H1 (cell line): ENCODE data around the gene CADM1. TPM values are rescaled to one million over a fixed set of nuclear protein-coding genes. Genes with fewer than 3 reads are reported as not detected.

Experiments
- CTCF ChIA-PET: fragments of 300-600 bp; sonication (Branson Sonifier 250); formaldehyde crosslinking; loops from one replicate; lab custom pipeline; 2021; ENCODE audit not compliant: partially characterized antibody; lab: Charles Lee
- POLR2A ChIA-PET: fragments of 300-600 bp; sonication (Branson Sonifier 250); formaldehyde crosslinking; loops from one replicate; lab custom pipeline; 2021; ENCODE audit warnings: inconsistent platforms; ENCODE audit not compliant: partially characterized antibody; lab: Charles Lee
- DNase-seq, 2 experiments: peaks; one replicate each; pipeline versions ENCODE4 v3.0.0 to v3.0.0-alpha.2; 2010 to 2022; ENCODE audit warnings: low spot score in 2 of 2, low read depth in 1 of 2, mixed read lengths in 1 of 2
- FAIRE-seq: peaks from 2 replicates; lab custom pipeline; 2011; peaks lifted over from hg19 to GRCh38; lab: Jason Lieb, UNC
- H2AFZ ChIP-seq: 2 replicates; pipeline ENCODE4 v1.8.1; 2012; ENCODE audit warnings: low read length, inconsistent platforms
- H2AK5ac ChIP-seq: 2 replicates; pipeline ENCODE4 v1.6.1; 2013; ENCODE audit warnings: low read depth, low read length
- H2BK120ac ChIP-seq: replicated peaks from 2 replicates; pipeline ENCODE3; 2013; ENCODE audit warnings: low read depth, low read length, inconsistent platforms
- H2BK12ac ChIP-seq: 2 replicates; pipeline ENCODE4 v1.6.1; 2013; ENCODE audit warnings: low read depth, low read length
- H2BK15ac ChIP-seq: 2 replicates; pipeline ENCODE4 v1.6.1; 2013; ENCODE audit warnings: low read length
- H2BK20ac ChIP-seq: 2 replicates; pipeline ENCODE4 v1.6.1; 2013; ENCODE audit warnings: low read length
- H2BK5ac ChIP-seq: 2 replicates; pipeline ENCODE4 v1.6.1; 2013; ENCODE audit warnings: low read depth, low read length
- H3K14ac ChIP-seq: 2 replicates; pipeline ENCODE4 v1.6.1; 2013; ENCODE audit warnings: inconsistent platforms; ENCODE audit not compliant: insufficient read length
- H3K18ac ChIP-seq: 2 replicates; pipeline ENCODE4 v1.6.1; 2013; ENCODE audit warnings: low read length; ENCODE audit errors: extremely low read depth
- H3K23ac ChIP-seq: 2 replicates; pipeline ENCODE4 v1.6.1; 2013; ENCODE audit warnings: inconsistent platforms; ENCODE audit not compliant: insufficient read length
- H3K23me2 ChIP-seq: 2 replicates; pipeline ENCODE4 v1.6.1; 2013; ENCODE audit warnings: low read depth, low read length
- H3K27ac ChIP-seq: 2 replicates; pipeline ENCODE4 v1.6.1; 2011; ENCODE audit warnings: low read depth, low read length, inconsistent platforms
- H3K27me3 ChIP-seq, 4 experiments: replicated peaks in 1 of 4; 1 replicate in 1 of 4; 2 replicates in 3 of 4; pipeline versions ENCODE4 v1.6.1 to v1.8.1; 2011 to 2013; ENCODE audit warnings: low read length in 3 of 4, mild to moderate bottlenecking in 3 of 4, inconsistent platforms in 2 of 4, mixed read lengths in 2 of 4, moderate library complexity in 1 of 4; ENCODE audit not compliant: control insufficient read depth in 3 of 4, insufficient read depth in 3 of 4; ENCODE audit errors: extremely low read depth in 1 of 4
- H3K36me3 ChIP-seq, 4 experiments: 2 replicates each; pipeline versions ENCODE4 v1.6.1 to v1.8.1; 2011 to 2013; ENCODE audit warnings: mild to moderate bottlenecking in 4 of 4, low read length in 3 of 4, moderate library complexity in 2 of 4, control low read depth in 1 of 4, inconsistent platforms in 1 of 4; ENCODE audit not compliant: insufficient read depth in 4 of 4, control insufficient read depth in 2 of 4
- H3K4ac ChIP-seq: replicated peaks from 2 replicates; pipeline ENCODE3; 2013; ENCODE audit warnings: low read length, low read depth, mixed read lengths, inconsistent platforms; ENCODE audit not compliant: insufficient read length
- H3K4me1 ChIP-seq, 4 experiments: replicated peaks in 1 of 4; 1 replicate in 1 of 4; 2 replicates in 3 of 4; pipeline versions ENCODE4 v1.6.1 to v1.8.1; 2011 to 2013; ENCODE audit warnings: low read length in 3 of 4, inconsistent platforms in 2 of 4, mixed read lengths in 1 of 4; ENCODE audit not compliant: insufficient read depth in 4 of 4, control insufficient read depth in 3 of 4
- H3K4me2 ChIP-seq, 2 experiments: 2 replicates each; pipeline versions ENCODE4 v1.6.1 to v1.8.1; 2011 to 2013; ENCODE audit warnings: low read depth in 2 of 2, low read length in 2 of 2, control low read depth in 1 of 2, inconsistent platforms in 1 of 2, mild to moderate bottlenecking in 1 of 2; ENCODE audit not compliant: insufficient read depth in 1 of 2
- H3K4me3 ChIP-seq, 4 experiments: fragments of 200-600, 300-600 bp in 1 of 4; sonication (generic), shearing (Covaris generic), sonication (Bioruptor Twin) in 1 of 4; 2 replicates each; pipeline versions ENCODE4 v1.5.1 to v1.8.1; 2011 to 2016; ENCODE audit warnings: low read length in 4 of 4, low read depth in 3 of 4, control low read depth in 2 of 4, inconsistent platforms in 2 of 4, mild to moderate bottlenecking in 2 of 4, mixed read lengths in 1 of 4, moderate library complexity in 1 of 4; ENCODE audit not compliant: insufficient read depth in 2 of 4; ENCODE audit errors: extremely low read depth in 1 of 4
- H3K56ac ChIP-seq: replicated peaks from 2 replicates; pipeline ENCODE3; 2013; ENCODE audit warnings: low read depth, mild to moderate bottlenecking, mixed read lengths, low read length, inconsistent platforms; ENCODE audit not compliant: insufficient read length
- H3K79me1 ChIP-seq: 2 replicates; pipeline ENCODE4 v1.6.1; 2013; ENCODE audit warnings: low read depth, low read length, control low read depth
- H3K79me2 ChIP-seq, 2 experiments: 2 replicates each; pipeline versions ENCODE4 v1.6.1 to v1.8.1; 2012 to 2013; ENCODE audit warnings: low read length in 2 of 2, mild to moderate bottlenecking in 2 of 2, inconsistent platforms in 1 of 2; ENCODE audit not compliant: insufficient read depth in 2 of 2, control insufficient read depth in 1 of 2
- H3K9ac ChIP-seq, 4 experiments: replicated peaks in 1 of 4; 1 replicate in 1 of 4; 2 replicates in 3 of 4; pipeline versions ENCODE4 v1.6.1 to v1.8.1; 2011 to 2013; ENCODE audit warnings: low read depth in 3 of 4, low read length in 3 of 4, control low read depth in 2 of 4, mild to moderate bottlenecking in 2 of 4, moderate library complexity in 2 of 4, inconsistent platforms in 1 of 4; ENCODE audit errors: extremely low read depth in 1 of 4
- H3K9me3 ChIP-seq, 2 experiments: 2 replicates each; pipeline versions ENCODE4 v1.6.1 to v1.8.1; 2012 to 2013; ENCODE audit warnings: mild to moderate bottlenecking in 2 of 2, moderate library complexity in 2 of 2, control low read depth in 1 of 2, inconsistent platforms in 1 of 2, low read depth in 1 of 2, low read length in 1 of 2, mixed read lengths in 1 of 2; ENCODE audit not compliant: insufficient read depth in 2 of 2
- H4K20me1 ChIP-seq, 2 experiments: replicated peaks in 1 of 2; 2 replicates each; pipeline versions ENCODE3 to v1.8.1; 2011 to 2013; ENCODE audit warnings: inconsistent platforms in 2 of 2, low read length in 2 of 2, mild to moderate bottlenecking in 1 of 2; ENCODE audit not compliant: insufficient read depth in 2 of 2, control insufficient read depth in 1 of 2
- H4K5ac ChIP-seq: 2 replicates; pipeline ENCODE4 v1.6.1; 2013; ENCODE audit warnings: low read length, low read depth, mixed read lengths, inconsistent platforms; ENCODE audit not compliant: insufficient read length
- H4K8ac ChIP-seq: 2 replicates; pipeline ENCODE4 v1.8.0; 2013; ENCODE audit warnings: mild to moderate bottlenecking, moderate library complexity, low read length, inconsistent platforms; ENCODE audit not compliant: insufficient read depth; ENCODE audit errors: extremely low read depth
- H4K91ac ChIP-seq: replicated peaks from 2 replicates; pipeline ENCODE3; 2013; ENCODE audit warnings: low read length, mixed read lengths, inconsistent platforms; ENCODE audit not compliant: insufficient read length
- EGR1 ChIP-seq: IDR thresholded peaks from 2 replicates; pipeline ENCODE4 v1.6.1; 2011; ENCODE audit warnings: low read depth, low read length, borderline replicate concordance
- JUND ChIP-seq: IDR thresholded peaks from 2 replicates; pipeline ENCODE4 v1.6.1; 2011; ENCODE audit warnings: mild to moderate bottlenecking, improper control_type of control experiment, low read length
- WGBS, 2 experiments: shearing (Covaris generic) in 1 of 2; methylation state at CpG; one replicate each; pipeline versions ENCODE4 v1.1.6 to v1.1.7; 2013 to 2015; ENCODE audit warnings: low lambda C conversion rate in 2 of 2, mixed read lengths in 2 of 2, inconsistent platforms in 1 of 2, low coverage in 1 of 2, missing lambda C conversion rate in 1 of 2; ENCODE audit not compliant: insufficient replicate concordance in 2 of 2, insufficient coverage in 1 of 2, insufficient read length in 1 of 2; ENCODE audit errors: extremely low coverage in 1 of 2, missing lambda C conversion rate in 1 of 2; 5-methylcytosine and 5-hydroxymethylcytosine counted together
- polyA plus RNA-seq, 7 experiments: library from polyadenylated mRNA; depleted of rRNA in 3 of 7; stranded (reverse) in 5 of 7; unstranded in 2 of 7; fragments of >200 nt in 5 of 7; fragments of 200-250 nt in 2 of 7; gene quantifications; 1 replicate in 5 of 7; 2 replicates in 1 of 7; 4 replicates in 1 of 7; pipeline versions ENCODE4 v1.2.1 to v1.2.3, GENCODE V29; 2011 to 2013; ENCODE audit warnings: missing spikeins in 2 of 7, mixed read lengths in 2 of 7
- total RNA-seq: library from RNA; stranded (reverse); fragmentation: NEBNext Ultra II Directional; extraction: Animal tissue kit (Norgen Biotek cat#: 25700); gene quantifications from 2 replicates; pipeline ENCODE4 v1.2.1, GENCODE V29; 2021

Gene CADM1
- total and polyA plus RNA-seq, 2 of the 8 experiments (the other 6 are each of a cell fraction or from before 2014, with no cell fraction given): 8.3 to 25.3 TPM

- Histone ChIP-seq H3K27ac (no peak overlapping the region), H3K4me1 (peaks cover 0 to 4% (median 0%) of the 10 kb centered on the region in 4 experiments; a peak in 1 of 7 replicates), H3K23ac (no peak overlapping the region), H3K9ac (no peak overlapping the region), H2BK5ac (no peak overlapping the region), H3K9me3 (no peaks in the 10 kb centered on the region), H3K4me3 (no peak overlapping the region), H2BK12ac (no peak overlapping the region), H2AK5ac (no peak overlapping the region), H4K8ac (no peak overlapping the region), H4K5ac (no peak overlapping the region), H3K23me2 (no peaks in the 10 kb centered on the region), H2BK20ac (no peak overlapping the region), H3K79me1 (no peaks in the 10 kb centered on the region), H2BK15ac (no peak overlapping the region), H3K4ac (no peak overlapping the region), H3K56ac (no peak overlapping the region), H3K18ac (no peak overlapping the region), H2BK120ac (no peak overlapping the region), H4K91ac (no peak overlapping the region), H4K20me1 (no peaks in the 10 kb centered on the region), H3K14ac (no peak overlapping the region), H3K4me2 (no peak overlapping the region), H3K27me3 (no peaks in the 10 kb centered on the region), H3K79me2 (no peaks in the 10 kb centered on the region), H3K36me3 (no peaks in the 10 kb centered on the region), H2AFZ (no peak overlapping the region)
- no peak for DNase-seq
- 95% methylated on average over 3 of the region's 4 CpGs; no CpG with 5 or more reads in 1 of the 2 experiments for WGBS, 2 experiments
- ChIA-PET CTCF (interaction anchor here (0.6 to 1.2 kb wide), 3 partner anchors 18 to 374 kb away, joined by 3 to 4 read pairs (median 4); no protein-coding TSS in a partner anchor), POLR2A (interaction anchor here (1.0 kb wide), 2 partner anchors 8 to 11 kb away, joined by 3 read pairs; no protein-coding TSS in a partner anchor)
- TF ChIP-seq EGR1 (no peak), JUND (no peak)
- no peak for FAIRE-seq
These were observed 269.4 kb downstream of the CADM1 start for GRCh38 chr11:115234794-115235193.
